ENCODE data around the gene APBA2.

DNA sequence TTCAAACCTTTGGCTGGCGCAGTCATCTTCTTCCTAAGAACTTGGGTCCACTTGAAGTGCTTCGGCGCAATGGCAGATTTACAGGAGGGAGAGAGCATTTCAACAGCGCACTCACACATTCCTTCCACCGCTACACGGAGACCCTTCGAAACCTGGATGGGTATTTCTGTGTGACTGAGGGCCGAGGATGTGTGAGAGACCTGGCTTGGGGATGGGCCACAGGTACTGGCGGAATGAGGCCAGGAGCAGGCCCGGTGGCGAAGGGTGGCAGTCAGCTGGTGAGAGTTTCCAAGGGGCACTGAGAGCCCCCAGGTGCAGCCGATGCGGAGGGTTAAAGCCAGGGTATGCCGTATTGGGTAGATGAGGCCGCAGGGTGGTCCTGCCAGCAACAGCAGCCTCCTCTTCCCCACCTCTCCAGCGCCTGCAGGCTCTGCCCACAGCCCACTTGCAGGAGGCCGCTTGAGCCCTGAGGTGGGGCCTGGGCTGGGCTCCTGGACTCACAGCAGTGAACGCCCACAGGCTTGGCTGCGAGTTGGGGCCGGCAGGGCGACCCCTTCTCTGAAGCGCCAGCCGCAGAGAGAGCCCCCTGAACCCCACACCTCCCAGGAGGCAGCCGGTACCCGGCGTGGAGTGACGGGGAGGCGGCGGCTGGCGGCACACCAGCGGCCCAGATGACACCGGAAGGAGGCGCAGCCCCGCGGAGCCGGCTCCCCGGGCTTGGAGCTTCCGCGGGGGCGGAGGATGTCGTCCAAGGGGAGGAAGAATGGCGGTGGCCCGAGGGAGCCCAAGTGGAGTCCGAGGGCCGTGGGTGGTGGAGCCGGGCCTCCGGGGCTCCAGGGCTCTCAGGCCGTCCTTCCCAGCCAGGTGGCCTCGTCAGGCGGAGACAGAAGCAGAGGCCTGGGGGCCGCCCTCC, 217.4 kb downstream of the APBA2 start:
- TF ChIP-seq, protein P1, sequence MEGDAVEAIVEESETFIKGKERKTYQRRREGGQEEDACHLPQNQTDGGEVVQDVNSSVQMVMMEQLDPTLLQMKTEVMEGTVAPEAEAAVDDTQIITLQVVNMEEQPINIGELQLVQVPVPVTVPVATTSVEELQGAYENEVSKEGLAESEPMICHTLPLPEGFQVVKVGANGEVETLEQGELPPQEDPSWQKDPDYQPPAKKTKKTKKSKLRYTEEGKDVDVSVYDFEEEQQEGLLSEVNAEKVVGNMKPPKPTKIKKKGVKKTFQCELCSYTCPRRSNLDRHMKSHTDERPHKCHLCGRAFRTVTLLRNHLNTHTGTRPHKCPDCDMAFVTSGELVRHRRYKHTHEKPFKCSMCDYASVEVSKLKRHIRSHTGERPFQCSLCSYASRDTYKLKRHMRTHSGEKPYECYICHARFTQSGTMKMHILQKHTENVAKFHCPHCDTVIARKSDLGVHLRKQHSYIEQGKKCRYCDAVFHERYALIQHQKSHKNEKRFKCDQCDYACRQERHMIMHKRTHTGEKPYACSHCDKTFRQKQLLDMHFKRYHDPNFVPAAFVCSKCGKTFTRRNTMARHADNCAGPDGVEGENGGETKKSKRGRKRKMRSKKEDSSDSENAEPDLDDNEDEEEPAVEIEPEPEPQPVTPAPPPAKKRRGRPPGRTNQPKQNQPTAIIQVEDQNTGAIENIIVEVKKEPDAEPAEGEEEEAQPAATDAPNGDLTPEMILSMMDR (IDR thresholded peaks at IDR 0.05) = no peak
- TF ChIP-seq EZH2phosphoT487 (IDR thresholded peaks at IDR 0.05) = no peak
